Breast epithelium (tissue), 4 donors: ENCODE data around the gene PRODH2. TPM values are rescaled to one million over a fixed set of nuclear protein-coding genes. Genes with fewer than 3 reads are reported as not detected.
A peak's percentile ranks its signal among the peaks of the same experiment; 100 is the strongest.

Experiments used
- DNase-seq, 2 donors: peaks; one replicate each; pipeline ENCODE4 v3.0.0-alpha.2; 2019; ENCODE audit warnings: low spot score in 2 of 2
- H3K27ac ChIP-seq, 2 donors: fragments of 200-600 bp; sonication (generic) in 1 of 2; one replicate each; pipeline ENCODE4 v1.5.1; 2016 to 2019; ENCODE audit warnings: mild to moderate bottlenecking in 1 of 2
- H3K27me3 ChIP-seq, 2 donors: fragments of 200-600 bp; sonication (generic) in 1 of 2; one replicate each; pipeline versions ENCODE4 v1.5.1 to v1.6.0; 2017 to 2019; ENCODE audit warnings: control low read depth in 1 of 2, mild to moderate bottlenecking in 1 of 2
- H3K36me3 ChIP-seq: fragments of 200-600 bp; one replicate; pipeline ENCODE4 v1.5.1; 2019
- H3K4me1 ChIP-seq, 2 donors: fragments of 200-600 bp; sonication (generic); one replicate each; pipeline ENCODE4 v1.5.1; 2016 to 2019; ENCODE audit warnings: control low read depth in 1 of 2
- H3K4me3 ChIP-seq, 3 donors: fragments of 200-600 bp; sonication (generic); 1 replicate in 2 of 3; 2 replicates in 1 of 3; pipeline ENCODE4 v1.5.1; 2016 to 2019; ENCODE audit warnings: mild to moderate bottlenecking in 3 of 3, moderate library complexity in 2 of 3
- H3K9me3 ChIP-seq, 2 donors: fragments of 200-600 bp; sonication (generic) in 1 of 2; one replicate each; pipeline ENCODE4 v1.5.1; 2016 to 2019; ENCODE audit warnings: control low read depth in 1 of 2
- POLR2A ChIP-seq: fragments of 450-650 bp; IDR thresholded peaks from one replicate; pipeline ENCODE4 v1.6.1; 2016; ENCODE audit warnings: antibody characterized with exemption, mild to moderate bottlenecking, moderate library complexity
- POLR2AphosphoS5 ChIP-seq, 3 donors: sonication (generic); formaldehyde crosslinking; IDR thresholded peaks; one replicate each; pipeline ENCODE4 v1.6.1; 2017; ENCODE audit warnings: antibody characterized with exemption in 3 of 3
- intact Hi-C: fragments of 100-400 bp; cut with DNase I; formaldehyde crosslinking; loops from one replicate; pipeline ENCODE4 v1.15.1; 2023; ENCODE audit warnings: low total_unique reads
- total RNA-seq, 3 donors: library from RNA; depleted of rRNA; stranded (reverse); fragments of >200 nt; gene quantifications; one replicate each; pipeline ENCODE4 v1.1.0, GENCODE V29; 2016
- TF ChIP-seq, protein P1 (sequence below), 3 donors: fragments of 450-650 bp; IDR thresholded peaks; one replicate each; pipeline ENCODE4 v1.5.1; 2016 to 2017; ENCODE audit warnings: antibody characterized with exemption in 3 of 3, mild to moderate bottlenecking in 3 of 3, moderate library complexity in 3 of 3

The PRODH2 gene
- total RNA-seq, 3 donors from 2014 or later = not detected

DNA sequence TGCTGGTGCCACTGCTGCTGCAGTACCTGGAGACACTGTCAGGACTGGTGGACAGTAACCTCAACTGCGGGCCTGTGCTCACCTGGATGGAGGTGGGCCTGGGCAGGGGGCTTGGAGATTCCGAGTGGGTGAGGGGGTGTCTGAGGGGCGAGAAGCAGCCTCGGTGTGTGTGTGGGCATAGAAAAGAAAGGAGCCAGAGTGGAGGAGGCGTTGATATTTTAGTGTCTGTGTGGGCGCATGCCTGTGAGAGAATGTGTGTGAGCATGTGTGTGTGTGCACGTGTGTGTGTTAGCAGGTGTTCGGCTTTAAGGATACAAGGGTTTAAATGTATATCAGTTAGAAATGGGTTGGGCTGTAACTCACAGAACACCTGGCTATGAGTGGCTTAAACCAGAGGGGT is 33.6 kb downstream of the PRODH2 start:
- Histone ChIP-seq H3K27ac (no peak overlapping the region), H3K9me3 (no peaks in the 10 kb centered on the region), H3K4me1 (peaks cover 0 to 4% of the 10 kb centered on the region in 2 donors), H3K4me3 (no peak overlapping the region), H3K27me3 (no peaks in the 10 kb centered on the region), H3K36me3 (no peaks in the 10 kb centered on the region)
- TF ChIP-seq POLR2AphosphoS5 (IDR thresholded peaks at IDR 0.05) = no peak
- TF ChIP-seq, protein P1, sequence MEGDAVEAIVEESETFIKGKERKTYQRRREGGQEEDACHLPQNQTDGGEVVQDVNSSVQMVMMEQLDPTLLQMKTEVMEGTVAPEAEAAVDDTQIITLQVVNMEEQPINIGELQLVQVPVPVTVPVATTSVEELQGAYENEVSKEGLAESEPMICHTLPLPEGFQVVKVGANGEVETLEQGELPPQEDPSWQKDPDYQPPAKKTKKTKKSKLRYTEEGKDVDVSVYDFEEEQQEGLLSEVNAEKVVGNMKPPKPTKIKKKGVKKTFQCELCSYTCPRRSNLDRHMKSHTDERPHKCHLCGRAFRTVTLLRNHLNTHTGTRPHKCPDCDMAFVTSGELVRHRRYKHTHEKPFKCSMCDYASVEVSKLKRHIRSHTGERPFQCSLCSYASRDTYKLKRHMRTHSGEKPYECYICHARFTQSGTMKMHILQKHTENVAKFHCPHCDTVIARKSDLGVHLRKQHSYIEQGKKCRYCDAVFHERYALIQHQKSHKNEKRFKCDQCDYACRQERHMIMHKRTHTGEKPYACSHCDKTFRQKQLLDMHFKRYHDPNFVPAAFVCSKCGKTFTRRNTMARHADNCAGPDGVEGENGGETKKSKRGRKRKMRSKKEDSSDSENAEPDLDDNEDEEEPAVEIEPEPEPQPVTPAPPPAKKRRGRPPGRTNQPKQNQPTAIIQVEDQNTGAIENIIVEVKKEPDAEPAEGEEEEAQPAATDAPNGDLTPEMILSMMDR (IDR thresholded peaks at IDR 0.05) = no peak
- no peak for TF ChIP-seq POLR2A
- DNase-seq = no peak
- intact Hi-C loops = no loop called here

DNA sequence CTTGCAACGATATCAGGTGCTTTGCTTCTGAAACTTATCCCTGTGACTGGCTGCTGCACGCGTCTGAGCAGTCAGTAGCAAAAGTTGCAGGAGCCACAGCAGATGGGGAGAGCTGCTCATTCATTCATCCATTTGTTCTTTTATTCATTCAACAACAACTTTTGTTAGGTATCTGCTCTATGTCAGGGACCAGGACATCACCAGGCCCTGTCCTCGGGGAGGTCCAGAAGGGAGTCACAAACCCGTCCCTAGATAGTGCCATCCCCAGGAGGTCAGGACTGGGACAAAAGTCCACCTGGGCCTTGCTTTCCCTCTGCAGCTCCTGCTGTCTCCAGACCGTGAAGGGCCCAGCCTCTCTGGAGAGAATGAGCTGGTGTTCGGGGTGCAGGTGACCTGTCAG is 34.7 kb downstream of the PRODH2 start:
- intact Hi-C loops = no loop called here

DNA sequence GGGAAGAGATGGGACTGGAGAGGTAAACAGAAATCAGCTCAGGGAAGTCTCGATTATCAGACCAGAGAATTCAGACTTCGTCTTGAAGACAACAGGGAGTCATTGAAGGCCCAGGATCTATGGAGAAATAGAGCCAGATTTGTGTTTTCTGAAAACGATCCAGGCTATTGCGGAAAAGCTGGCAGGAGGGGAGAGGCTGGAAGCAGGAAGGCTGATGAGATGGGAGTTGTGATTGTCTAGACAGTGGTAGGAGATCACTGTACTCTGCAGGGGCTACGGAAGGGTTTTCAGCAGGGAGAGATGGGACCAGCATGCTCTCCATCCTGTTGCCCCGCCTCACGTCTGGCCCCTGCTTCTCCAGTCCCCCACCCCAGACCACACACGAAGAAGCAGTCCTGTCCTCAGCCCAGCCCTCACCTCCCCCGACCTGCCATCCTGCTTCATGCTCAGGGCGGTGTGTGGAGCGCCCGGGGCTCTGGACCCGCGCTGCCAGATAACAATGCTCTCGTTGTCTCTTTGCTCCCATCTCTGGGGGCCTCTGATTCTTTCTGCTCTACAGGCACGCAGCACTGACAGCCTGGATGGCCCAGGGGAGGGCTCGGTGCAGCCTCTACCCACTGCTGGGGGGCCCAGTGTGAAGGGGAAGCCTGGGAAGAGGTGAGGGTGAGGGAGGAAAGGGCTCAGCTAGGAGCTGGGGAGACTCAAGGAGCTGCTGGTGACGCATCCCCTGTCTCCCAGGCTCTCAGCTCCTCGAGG is 35.4 kb downstream of the PRODH2 start:
- H3K4me3 ChIP-seq = no peak overlapping the region
- no peaks in the 10 kb centered on the region for H3K9me3 ChIP-seq
- no peak for DNase-seq
- peaks cover 0 to 4% of the 10 kb centered on the region in 2 donors for H3K4me1 ChIP-seq
- intact Hi-C loops = no loop called here
- H3K27me3 ChIP-seq = no peaks in the 10 kb centered on the region
- no peak for TF ChIP-seq POLR2AphosphoS5 (IDR thresholded peaks at IDR 0.05)
- TF ChIP-seq, protein P1 (IDR thresholded peaks at IDR 0.05) = no peak
- TF ChIP-seq POLR2A = no peak
- H3K36me3 ChIP-seq = no peaks in the 10 kb centered on the region
- no peak overlapping the region for H3K27ac ChIP-seq

More for the DNA sequence above, 34.7 kb downstream of the PRODH2 start:
- no peaks in the 10 kb centered on the region for H3K9me3 ChIP-seq
- DNase-seq = no peak
- no peak overlapping the region for H3K27ac ChIP-seq
- H3K27me3 ChIP-seq = no peaks in the 10 kb centered on the region
- TF ChIP-seq POLR2A (no peak), POLR2AphosphoS5 (IDR thresholded peaks at IDR 0.05) (no peak)
- TF ChIP-seq, protein P1 (IDR thresholded peaks at IDR 0.05) = no peak
- H3K4me1 ChIP-seq = peaks cover 0 to 4% of the 10 kb centered on the region in 2 donors
- no peaks in the 10 kb centered on the region for H3K36me3 ChIP-seq
- H3K4me3 ChIP-seq = no peak overlapping the region

DNA sequence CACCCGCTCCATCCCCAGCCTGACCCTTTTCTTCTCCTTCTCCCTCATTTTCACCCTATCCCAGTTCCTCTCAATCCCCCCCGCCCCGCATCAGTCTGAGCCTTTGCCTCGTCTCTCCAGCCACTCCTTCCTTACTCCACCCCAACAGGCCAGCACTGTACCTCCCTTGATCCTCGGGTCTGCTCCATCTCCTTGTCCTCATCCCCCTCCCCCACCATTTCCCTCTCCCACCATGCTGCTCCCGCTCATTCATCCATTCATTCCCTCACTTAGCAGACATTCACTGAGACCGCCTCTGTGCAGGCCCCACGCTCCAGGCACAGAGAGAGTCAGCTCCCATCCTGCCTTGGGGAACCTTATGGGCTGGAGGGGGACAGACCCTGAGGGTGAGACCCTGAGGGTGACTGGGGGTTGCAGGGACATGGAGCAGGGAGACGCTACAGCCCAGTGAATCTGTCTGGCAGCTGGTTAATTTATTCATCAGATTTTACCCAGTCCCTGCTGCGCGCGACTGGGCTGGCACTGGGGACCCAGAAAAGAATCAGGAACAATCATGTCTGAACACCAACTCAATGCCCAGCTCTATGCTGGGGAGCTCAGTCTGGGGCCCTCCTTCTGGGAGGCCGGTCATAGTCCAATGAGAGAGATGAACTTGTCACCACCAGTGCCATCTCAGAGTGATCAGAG is 36.4 kb downstream of the PRODH2 start:
- Histone ChIP-seq H3K9me3 (no peaks in the 10 kb centered on the region), H3K4me1 (peaks cover 0 to 4% of the 10 kb centered on the region in 2 donors), H3K36me3 (no peaks in the 10 kb centered on the region), H3K27ac (no peak overlapping the region), H3K27me3 (no peaks in the 10 kb centered on the region), H3K4me3 (peak overlapping the region; percentile 72 to 82 (median 79))
- intact Hi-C loops = no loop called here
- DNase-seq = no peak
- TF ChIP-seq POLR2A (no peak), POLR2AphosphoS5 (IDR thresholded peaks at IDR 0.05) (no peak)
- TF ChIP-seq, protein P1 (IDR thresholded peaks at IDR 0.05) = no peak
